Stimulated activated CD8-positive, alpha-beta memory T cell treated with anti-CD3 and anti-CD28 coated beads, Interleukin-12 subunit alpha, Interleukin-12 subunit beta, amount 100 ng/mL, for 24 hours (primary cell): Measurements from ENCODE around the gene KIAA0753.

Experiments
- DNase-seq: peaks from one replicate; pipeline ENCODE4 v3.0.0-alpha.2; 2020; ENCODE audit errors: extremely low read depth

The KIAA0753 gene

GRCh38 chr17:6640536-6641246 is at the start of gene KIAA0753, which contains the start of gene TXNDC17:
Gene KIAA0753, minus strand, starts transcription at chr17:6640711. Its CDS starts 5,608 bp downstream, at chr17:6635103.
Gene TXNDC17, plus strand, starts transcription at chr17:6641060. Its CDS starts 23 bp downstream, at chr17:6641083.
- DNase-seq, result peak; percentile 86

GRCh38 chr17:6688944-6689343 is 48.4 kb upstream of the KIAA0753 start:
- DNase-seq, result no peak

GRCh38 chr17:6686026-6686425 is 45.5 kb upstream of the KIAA0753 start:
- no peak for DNase-seq

- no peak for DNase-seq
Observed at GRCh38 chr17:6684881-6685767, 44.6 kb upstream of the KIAA0753 start.

GRCh38 chr17:6684460-6684783 is 43.9 kb upstream of the KIAA0753 start:
- DNase-seq, result no peak

DNA sequence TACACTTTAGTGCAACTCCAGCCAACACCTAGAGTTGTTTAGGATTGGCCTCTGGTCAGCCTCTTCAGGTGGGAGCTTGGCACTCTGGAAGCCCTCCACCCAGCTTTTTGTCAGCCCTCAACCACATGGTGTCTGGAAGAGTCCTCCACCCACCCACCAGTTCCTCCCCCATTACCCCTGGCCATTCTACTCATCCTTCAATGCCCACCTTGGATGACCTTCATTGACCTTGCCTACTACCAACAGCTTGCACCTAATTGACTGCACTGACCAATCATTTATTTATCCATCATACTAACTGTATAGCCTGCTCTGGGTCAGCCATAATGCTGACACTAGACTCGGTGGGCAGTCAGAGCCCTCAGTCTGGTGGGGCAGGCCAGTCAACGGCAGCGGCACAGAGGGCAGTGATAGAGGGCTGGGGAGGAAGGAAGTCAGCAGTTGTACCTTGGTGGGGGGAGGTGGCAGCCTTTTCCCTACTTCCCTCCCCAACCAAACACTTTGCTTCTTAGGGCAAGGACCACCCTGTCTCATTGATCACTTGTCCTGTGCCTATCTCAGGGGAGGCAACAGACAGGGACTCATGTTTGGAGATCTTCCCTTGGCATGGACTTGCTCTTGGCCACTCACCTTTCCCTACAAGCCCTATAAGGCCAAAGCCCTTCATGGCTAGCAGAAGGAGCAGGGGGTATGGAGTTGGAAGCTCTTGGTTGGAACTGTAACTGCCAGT is 43.4 kb upstream of the KIAA0753 start:
- no peak for DNase-seq

- no peak for DNase-seq
Observed at GRCh38 chr17:6683081-6683684, 42.7 kb upstream of the KIAA0753 start.

- DNase-seq, result no peak
Observed at GRCh38 chr17:6682339-6682738, 41.8 kb upstream of the KIAA0753 start.

DNA sequence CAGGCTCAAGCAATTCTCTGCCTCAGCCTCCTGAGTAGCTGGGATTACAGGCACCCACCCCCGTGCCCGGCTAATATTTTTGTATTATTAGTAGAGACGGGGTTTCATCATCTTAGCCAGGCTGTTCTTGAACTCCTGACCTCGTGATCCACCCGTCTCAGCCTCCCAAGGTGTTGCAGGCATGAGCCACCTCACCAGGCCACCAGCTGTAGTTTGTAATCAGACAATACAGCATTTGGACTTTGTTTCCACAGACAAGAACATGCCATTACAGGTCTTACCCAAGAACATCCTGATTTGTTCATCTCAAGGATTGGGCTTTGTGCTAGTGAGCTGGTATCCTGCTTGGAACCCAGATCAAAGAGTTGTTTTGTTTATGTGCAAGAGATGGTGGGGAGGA is 41.2 kb upstream of the KIAA0753 start:
- no peak for DNase-seq

GRCh38 chr17:6681176-6681575 is 40.7 kb upstream of the KIAA0753 start:
- no peak for DNase-seq

DNA sequence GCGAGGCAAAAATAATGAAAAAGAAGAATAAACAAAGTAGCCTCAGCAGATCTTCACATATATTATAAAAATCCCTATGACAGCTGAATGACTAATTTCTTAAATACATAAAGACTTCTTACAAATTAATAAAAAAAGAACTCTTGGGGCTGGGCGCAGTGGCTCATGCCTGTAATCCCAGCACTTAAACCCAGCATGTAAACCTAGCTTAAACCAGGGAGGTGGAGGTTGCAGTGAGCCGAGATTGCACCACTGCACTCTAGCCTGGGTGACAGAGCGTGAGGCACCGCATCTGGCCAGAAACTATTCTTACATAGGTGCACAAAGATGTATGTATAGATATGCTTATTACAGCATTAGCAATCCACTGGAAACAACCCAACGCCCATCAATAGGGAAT is 38.7 kb upstream of the KIAA0753 start:
- DNase-seq, result no peak

DNA sequence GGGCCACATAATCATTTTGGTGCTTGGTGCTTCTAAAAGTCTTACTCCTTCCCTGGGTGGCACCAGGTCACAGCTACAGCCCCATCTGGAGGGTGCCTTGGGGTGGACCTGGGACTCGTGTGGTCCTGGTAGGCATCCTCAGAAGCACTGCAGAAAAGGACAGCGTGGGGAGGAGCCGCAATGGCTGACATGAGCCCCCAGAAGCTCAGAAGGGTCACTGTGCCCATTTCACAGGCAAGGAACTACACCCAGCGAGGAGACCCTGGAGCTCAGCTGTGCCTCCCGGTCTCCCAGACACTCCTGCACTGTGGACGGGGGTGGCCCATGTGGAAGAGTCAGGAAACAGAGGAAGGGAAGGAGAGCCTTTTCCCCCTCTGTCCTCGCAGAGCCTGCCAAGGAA is 37.4 kb upstream of the KIAA0753 start:
- no peak for DNase-seq

DNA sequence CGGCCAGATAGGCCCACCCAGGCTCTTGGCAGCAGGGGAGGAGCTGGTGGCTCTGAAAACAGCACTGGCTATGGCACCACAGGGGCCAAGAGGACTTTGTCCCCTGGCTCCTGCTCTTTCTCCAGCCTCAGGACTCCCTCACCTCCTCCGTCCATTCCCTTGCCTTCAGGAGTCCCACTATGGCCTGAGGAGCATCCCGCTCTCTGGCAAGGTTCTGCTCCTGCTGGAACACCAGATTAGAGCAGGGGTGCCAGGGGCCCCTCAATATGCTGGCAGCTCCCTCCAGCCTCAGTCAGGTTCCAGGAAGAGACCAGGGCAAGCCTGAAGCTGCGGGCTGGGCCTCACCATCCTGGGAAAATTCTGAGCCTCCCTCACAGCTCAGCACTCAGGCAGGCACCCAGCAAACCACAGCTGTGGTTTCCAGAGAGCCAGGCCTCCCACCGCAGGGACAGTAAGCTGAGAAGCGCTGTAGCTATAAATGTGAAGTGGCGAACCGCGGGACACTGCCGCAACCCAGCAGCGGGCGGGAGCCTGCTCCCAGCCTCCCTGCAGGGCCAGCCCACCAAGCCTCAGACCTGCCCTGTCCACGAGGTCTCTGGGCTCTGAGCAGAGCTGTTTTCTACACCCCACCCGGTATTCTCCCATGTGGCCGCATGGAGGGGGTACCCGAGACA is 36.8 kb upstream of the KIAA0753 start:
- DNase-seq, result no peak

DNA sequence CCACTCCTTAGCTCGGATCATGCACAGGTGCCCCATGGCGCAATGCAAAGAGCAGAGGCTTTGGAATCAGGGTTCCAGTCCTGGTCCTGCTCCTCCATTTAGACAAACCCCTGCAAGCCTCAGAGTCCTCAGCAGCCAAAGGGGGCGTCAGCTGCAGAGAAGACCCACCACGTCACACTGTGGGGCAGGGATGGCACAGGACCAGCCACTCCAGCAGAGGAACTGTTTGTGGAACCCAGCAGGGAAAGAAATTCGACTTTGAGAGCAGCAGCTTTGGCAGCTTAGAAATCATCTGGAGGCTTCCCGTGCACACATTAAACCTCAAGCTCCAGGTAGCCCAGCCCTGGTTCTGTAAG is 36.3 kb upstream of the KIAA0753 start:
- DNase-seq, result no peak

DNA sequence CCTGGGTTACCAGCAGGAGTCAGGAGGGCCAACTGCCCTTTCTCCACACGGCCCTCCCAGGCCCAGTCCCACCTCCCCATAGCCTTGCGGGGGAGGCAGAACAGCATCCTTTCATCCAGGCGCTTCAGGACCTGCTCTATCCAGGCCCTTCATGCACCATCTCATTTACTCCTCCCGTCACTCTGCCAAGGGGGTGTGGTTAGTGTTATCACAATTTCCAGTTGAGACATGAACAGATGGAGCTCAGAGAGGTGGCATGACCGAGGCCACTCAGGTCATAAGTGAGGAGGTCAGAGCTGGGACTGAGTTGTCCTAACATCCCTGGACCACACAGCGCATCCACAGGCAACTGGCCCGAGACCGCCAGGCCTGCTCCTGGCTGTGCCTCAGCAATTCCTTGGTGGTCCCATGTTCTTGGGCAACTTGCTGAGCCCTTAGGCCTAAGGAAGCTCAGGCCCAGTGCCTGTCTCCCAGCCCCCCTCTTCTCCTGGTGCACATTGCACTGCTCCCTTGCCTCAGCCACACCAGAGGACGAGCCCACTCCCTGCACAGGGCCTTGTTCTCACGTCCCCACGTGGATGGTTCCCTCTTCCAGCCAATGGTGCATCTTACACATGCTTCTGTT is 34.8 kb upstream of the KIAA0753 start:
- DNase-seq, result no peak

DNA sequence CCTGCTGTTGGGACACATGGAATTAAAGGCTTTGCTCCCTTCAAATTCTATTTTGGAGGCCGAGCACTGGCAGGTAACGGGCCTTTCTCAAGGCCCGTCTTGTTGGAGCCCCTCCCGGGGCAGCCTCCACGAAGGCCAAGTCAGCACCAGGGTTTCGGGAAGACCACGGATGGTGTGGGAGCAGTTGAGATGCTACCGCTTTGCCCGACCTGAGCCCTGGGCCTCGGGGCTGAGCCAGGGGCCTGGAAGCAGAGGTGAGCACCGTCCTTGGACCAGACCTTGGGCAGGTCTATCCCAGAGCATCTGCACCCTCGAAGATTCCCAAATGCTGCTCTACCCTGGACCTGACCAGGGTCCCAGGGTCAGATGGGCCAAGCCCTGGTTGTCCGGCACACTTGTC is 34.1 kb upstream of the KIAA0753 start:
- no peak for DNase-seq

DNA sequence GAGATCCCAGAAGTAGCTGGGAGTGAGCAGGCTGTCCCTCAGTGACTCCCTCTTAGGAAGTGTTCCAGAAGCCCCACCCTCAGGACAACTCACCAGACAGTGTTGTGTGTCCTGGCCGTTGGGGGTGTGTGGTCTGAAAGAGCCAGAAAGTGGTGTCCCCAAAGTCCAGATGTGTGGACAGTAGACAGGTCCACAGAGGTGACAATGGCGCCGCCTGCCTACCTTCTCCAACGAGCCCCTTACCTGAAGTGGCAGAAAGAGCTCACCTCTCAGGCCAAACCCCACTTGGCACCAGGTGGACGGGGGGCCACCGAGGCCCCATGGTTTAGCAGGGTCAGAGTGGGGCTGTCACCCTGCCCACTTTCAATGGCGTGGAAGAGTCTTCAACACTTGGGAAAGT is 30.9 kb upstream of the KIAA0753 start:
- DNase-seq, result no peak

DNA sequence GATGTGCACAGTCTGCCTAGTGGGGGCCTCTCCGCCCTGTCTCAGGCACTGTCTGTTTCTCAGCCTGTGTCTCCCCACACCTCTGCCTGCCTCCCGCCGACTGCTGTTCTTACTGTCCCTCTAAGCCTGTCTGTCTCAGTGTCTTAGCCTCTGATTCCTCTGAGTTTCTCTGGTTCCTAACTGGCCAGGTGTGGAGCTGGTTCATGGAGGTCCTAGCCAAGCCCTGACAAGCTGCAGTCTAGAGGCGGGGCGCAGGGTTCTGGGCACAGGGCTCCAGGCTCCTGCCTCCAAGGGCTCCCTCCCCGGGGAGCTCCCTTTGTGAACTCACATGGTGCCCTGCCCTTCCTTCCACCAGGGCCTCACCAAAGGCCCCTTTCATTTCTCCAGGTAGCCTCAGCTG is 30.5 kb upstream of the KIAA0753 start:
- DNase-seq, result no peak

- no peak for DNase-seq
Observed at GRCh38 chr17:6670571-6670970, 30.1 kb upstream of the KIAA0753 start.

DNA sequence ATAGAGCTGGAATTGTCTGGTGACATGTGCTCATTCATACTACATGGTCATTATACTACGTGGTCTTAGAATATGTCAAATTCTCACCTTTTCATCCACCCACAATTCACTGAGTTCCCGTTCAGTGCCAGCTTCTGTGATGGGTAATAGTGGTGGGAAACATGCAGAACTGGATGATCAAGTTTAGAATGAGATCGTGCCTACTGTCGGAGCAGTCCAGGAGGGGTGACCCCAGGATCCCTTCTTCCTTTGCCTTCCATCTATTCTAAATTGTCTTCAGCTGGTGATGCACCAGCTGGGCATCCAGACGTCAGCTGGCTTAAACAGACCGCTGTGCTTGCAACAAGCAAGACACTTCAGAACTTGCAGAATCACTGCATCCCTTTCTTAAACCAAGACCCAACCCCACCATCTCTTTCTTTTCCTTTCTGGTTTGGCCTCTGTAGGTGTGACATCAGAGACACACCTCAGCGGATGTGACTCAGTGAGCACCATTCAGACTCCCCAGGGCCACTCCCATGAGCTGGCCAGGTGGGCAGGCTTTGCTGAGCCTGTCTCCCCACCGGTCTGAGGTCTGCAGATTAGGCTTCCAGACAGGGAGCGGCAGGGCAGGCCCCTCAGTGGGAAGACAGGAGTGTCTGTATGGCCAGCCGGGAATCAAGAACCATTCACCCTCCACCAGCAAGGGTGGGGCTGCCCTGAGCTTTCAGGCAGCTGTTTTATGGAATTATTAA is 29.1 kb upstream of the KIAA0753 start:
- no peak for DNase-seq
